Mucosa of rectum (tissue), 2 donors: ENCODE data around the gene C11orf68.
A peak's percentile ranks its signal among the peaks of the same experiment; 100 is the strongest.

Experiments used
- H3K27ac ChIP-seq, 2 donors: one replicate each; pipeline ENCODE4 v1.7.0; 2013; ENCODE audit warnings: inconsistent platforms in 2 of 2, low read depth in 2 of 2, low read length in 2 of 2
- H3K27me3 ChIP-seq, 2 donors: one replicate each; pipeline ENCODE4 v1.7.0; 2013; ENCODE audit warnings: low read length in 2 of 2; ENCODE audit not compliant: control insufficient read depth in 2 of 2, insufficient read depth in 2 of 2
- H3K36me3 ChIP-seq, 2 donors: one replicate each; pipeline ENCODE4 v1.7.0; 2013; ENCODE audit warnings: low read length in 2 of 2; ENCODE audit not compliant: control insufficient read depth in 2 of 2, insufficient read depth in 2 of 2
- H3K4me1 ChIP-seq, 2 donors: one replicate each; pipeline ENCODE4 v1.7.0; 2013; ENCODE audit warnings: low read length in 2 of 2, mild to moderate bottlenecking in 1 of 2; ENCODE audit not compliant: control insufficient read depth in 2 of 2, insufficient read depth in 2 of 2
- H3K4me3 ChIP-seq, 2 donors: one replicate each; pipeline ENCODE4 v1.7.0; 2013; ENCODE audit warnings: low read length in 2 of 2
- H3K9ac ChIP-seq, 2 donors: one replicate each; pipeline ENCODE4 v1.7.0; 2013; ENCODE audit warnings: low read length in 2 of 2, low read depth in 1 of 2, mild to moderate bottlenecking in 1 of 2
- H3K9me3 ChIP-seq, 2 donors: one replicate each; pipeline ENCODE4 v1.7.0; 2013; ENCODE audit warnings: low read length in 2 of 2; ENCODE audit not compliant: control insufficient read depth in 2 of 2
- donor health status: healthy.
- donor health status: Normal muscosa, but diverticular disease.

The C11orf68 gene

GRCh38 chr11:65918211-65919140 is at the start of gene C11orf68:
C11orf68 (minus strand) TSS chr11:65919062; CDS start chr11:65919031, 31 bp downstream.
- Histone ChIP-seq H3K27me3 (no peaks in the 10 kb centered on the region), H3K9me3 (no peaks in the 10 kb centered on the region), H3K9ac (peak within 1 kb of the TSS; percentile 92), H3K4me3 (peak within 1 kb of the TSS; percentile 79 to 91), H3K27ac (peak within 1 kb of the TSS; percentile 82 to 85), H3K4me1 (peaks cover 34 to 35% of the 10 kb centered on the region in 2 donors), H3K36me3 (peaks cover 8 to 10% of the 10 kb centered on the region in 2 donors)

- Histone ChIP-seq H3K36me3 (peaks cover 47 to 60% of the 10 kb centered on the region in 2 donors), H3K4me3 (no peak overlapping the region), H3K27me3 (no peaks in the 10 kb centered on the region), H3K27ac (no peak overlapping the region), H3K9me3 (no peaks in the 10 kb centered on the region), H3K4me1 (peaks cover 8 to 10% of the 10 kb centered on the region in 2 donors), H3K9ac (no peak overlapping the region)
These were observed 48.6 kb upstream of the C11orf68 start for GRCh38 chr11:65967329-65967934.

GRCh38 chr11:65965986-65966762 is 47.3 kb upstream of the C11orf68 start:
- no peaks in the 10 kb centered on the region for H3K9me3 ChIP-seq
- no peaks in the 10 kb centered on the region for H3K27me3 ChIP-seq
- peaks cover 11 to 16% of the 10 kb centered on the region in 2 donors for H3K4me1 ChIP-seq
- H3K27ac ChIP-seq, result no peak overlapping the region
- H3K4me3 ChIP-seq, result no peak overlapping the region
- peaks cover 47 to 58% of the 10 kb centered on the region in 2 donors for H3K36me3 ChIP-seq
- no peak overlapping the region for H3K9ac ChIP-seq

GRCh38 chr11:65964906-65965305 is 46.0 kb upstream of the C11orf68 start:
- H3K9me3 ChIP-seq, result no peaks in the 10 kb centered on the region
- peaks cover 14 to 19% of the 10 kb centered on the region in 2 donors for H3K4me1 ChIP-seq
- H3K9ac ChIP-seq, result no peak overlapping the region
- H3K36me3 ChIP-seq, result peaks cover 46 to 54% of the 10 kb centered on the region in 2 donors
- H3K27ac ChIP-seq, result no peak overlapping the region
- H3K27me3 ChIP-seq, result no peaks in the 10 kb centered on the region
- H3K4me3 ChIP-seq, result no peak overlapping the region

- peaks cover 28 to 31% of the 10 kb centered on the region in 2 donors for H3K36me3 ChIP-seq
- H3K4me3 ChIP-seq, result peak overlapping the region; percentile 96 to 100
- H3K9me3 ChIP-seq, result no peaks in the 10 kb centered on the region
- H3K9ac ChIP-seq, result peak overlapping the region; percentile 55 to 74
- no peaks in the 10 kb centered on the region for H3K27me3 ChIP-seq
- peaks cover 14 to 19% of the 10 kb centered on the region in 2 donors for H3K4me1 ChIP-seq
- H3K27ac ChIP-seq, result no peak overlapping the region
These were observed 43.3 kb upstream of the C11orf68 start for GRCh38 chr11:65962141-65962564.

GRCh38 chr11:65961267-65962140 is 42.6 kb upstream of the C11orf68 start, which contains the start of gene SART1:
SART1 (plus strand) TSS chr11:65961734; CDS start chr11:65961781, 47 bp downstream.
- H3K27me3 ChIP-seq, result no peaks in the 10 kb centered on the region
- H3K4me3 ChIP-seq, result peak within 1 kb of the TSS; percentile 96 to 100
- H3K4me1 ChIP-seq, result peaks cover 17 to 25% of the 10 kb centered on the region in 2 donors
- peak within 1 kb of the TSS; percentile 88 to 93 for H3K27ac ChIP-seq
- H3K36me3 ChIP-seq, result peaks cover 22 to 24% of the 10 kb centered on the region in 2 donors
- no peaks in the 10 kb centered on the region for H3K9me3 ChIP-seq
- H3K9ac ChIP-seq, result peak within 1 kb of the TSS; percentile 90 to 99

- Histone ChIP-seq H3K9ac (peak overlapping the region; percentile 90 to 99), H3K4me3 (peak overlapping the region; percentile 96 to 100), H3K9me3 (no peaks in the 10 kb centered on the region), H3K36me3 (peaks cover 15 to 18% of the 10 kb centered on the region in 2 donors), H3K27me3 (no peaks in the 10 kb centered on the region), H3K4me1 (peaks cover 17 to 25% of the 10 kb centered on the region in 2 donors), H3K27ac (peak overlapping the region; percentile 88 to 93)
These were observed 42.0 kb upstream of the C11orf68 start for GRCh38 chr11:65960824-65961266.

GRCh38 chr11:65958774-65959420 is 40.0 kb upstream of the C11orf68 start:
- H3K9me3 ChIP-seq, result no peaks in the 10 kb centered on the region
- H3K4me3 ChIP-seq, result no peak overlapping the region
- peaks cover 17 to 25% of the 10 kb centered on the region in 2 donors for H3K4me1 ChIP-seq
- H3K36me3 ChIP-seq, result no peaks in the 10 kb centered on the region
- H3K27me3 ChIP-seq, result no peaks in the 10 kb centered on the region
- H3K9ac ChIP-seq, result no peak overlapping the region
- no peak overlapping the region for H3K27ac ChIP-seq
